HUES6 (cell line): ENCODE measurements around the gene PKD2L1.

Experiments used
- H3K27ac ChIP-seq: 2 replicates; pipeline ENCODE4 v1.7.0; 2013; ENCODE audit warnings: low read depth, mild to moderate bottlenecking, low read length, inconsistent platforms
- H3K27me3 ChIP-seq: 2 replicates; pipeline ENCODE4 v1.6.1; 2013; ENCODE audit warnings: low read length; ENCODE audit not compliant: control insufficient read depth, insufficient read depth
- H3K36me3 ChIP-seq: 2 replicates; pipeline ENCODE4 v1.6.1; 2013; ENCODE audit warnings: low read length; ENCODE audit not compliant: control insufficient read depth, insufficient read depth
- H3K4me1 ChIP-seq: 2 replicates; pipeline ENCODE4 v1.6.1; 2013; ENCODE audit warnings: low read length; ENCODE audit not compliant: control insufficient read depth, insufficient read depth
- H3K4me3 ChIP-seq: 2 replicates; pipeline ENCODE4 v1.5.1; 2013; ENCODE audit warnings: low read depth, low read length
- H3K9ac ChIP-seq: one replicate; pipeline ENCODE4 v1.6.1; 2013; ENCODE audit warnings: mild to moderate bottlenecking, low read length
- H3K9me3 ChIP-seq: 2 replicates; pipeline ENCODE4 v1.6.1; 2013; ENCODE audit warnings: low read depth, low read length; ENCODE audit not compliant: control insufficient read depth, insufficient read depth

Gene PKD2L1

DNA sequence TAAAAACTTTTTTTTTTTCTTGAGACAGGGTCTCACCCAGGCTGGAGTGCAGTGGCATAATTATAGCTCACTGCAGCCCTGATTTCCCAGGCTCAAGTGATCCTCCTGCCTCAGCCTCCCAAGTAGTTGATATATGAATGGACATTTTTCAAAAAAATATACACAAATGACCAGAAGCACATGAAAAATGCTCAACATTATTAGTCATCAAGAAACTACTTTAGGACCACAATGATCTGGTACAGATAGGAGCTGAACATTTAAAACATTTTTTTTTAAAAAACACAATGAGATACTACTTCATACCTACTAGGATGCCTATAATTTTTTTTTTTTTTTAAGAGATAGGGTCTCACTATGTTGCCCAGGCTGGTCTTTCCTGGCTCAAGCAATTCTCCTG lies 38.7 kb upstream of the PKD2L1 start:
- Histone ChIP-seq H3K36me3 (peaks cover 8% of the 10 kb centered on the region), H3K27me3 (no peaks in the 10 kb centered on the region), H3K9me3 (no peaks in the 10 kb centered on the region), H3K27ac (no peak overlapping the region), H3K9ac (no peak overlapping the region), H3K4me3 (no peak overlapping the region), H3K4me1 (peaks cover 38% of the 10 kb centered on the region)

GRCh38 chr10:100364735-100365391 lies 34.8 kb upstream of the PKD2L1 start:
- H3K9ac ChIP-seq = no peak overlapping the region
- 0 out of 2 replicates have a peak overlapping the region, but pooled peaks have one; percentile 27 for H3K27ac ChIP-seq
- H3K4me1 ChIP-seq = peaks cover 27% of the 10 kb centered on the region; the same call in 1 of the 2 replicates
- peaks cover 47% of the 10 kb centered on the region for H3K36me3 ChIP-seq
- no peaks in the 10 kb centered on the region for H3K27me3 ChIP-seq
- H3K4me3 ChIP-seq = no peak overlapping the region
- no peaks in the 10 kb centered on the region for H3K9me3 ChIP-seq

GRCh38 chr10:100364175-100364574 lies 34.1 kb upstream of the PKD2L1 start:
- H3K9me3 ChIP-seq = no peaks in the 10 kb centered on the region
- peak overlapping the region; percentile 27; the same call in 1 of the 2 replicates for H3K27ac ChIP-seq
- no peaks in the 10 kb centered on the region for H3K27me3 ChIP-seq
- H3K9ac ChIP-seq = no peak overlapping the region
- H3K36me3 ChIP-seq = peaks cover 54% of the 10 kb centered on the region
- H3K4me1 ChIP-seq = peaks cover 34% of the 10 kb centered on the region; the same call in 1 of the 2 replicates
- H3K4me3 ChIP-seq = no peak overlapping the region

GRCh38 chr10:100362570-100363496 lies 32.8 kb upstream of the PKD2L1 start:
- Histone ChIP-seq H3K27me3 (no peaks in the 10 kb centered on the region), H3K9me3 (no peaks in the 10 kb centered on the region), H3K27ac (no peak overlapping the region), H3K4me3 (no peak overlapping the region), H3K4me1 (peaks cover 38% of the 10 kb centered on the region), H3K36me3 (peaks cover 61% of the 10 kb centered on the region), H3K9ac (peak overlapping the region; percentile 38)

DNA sequence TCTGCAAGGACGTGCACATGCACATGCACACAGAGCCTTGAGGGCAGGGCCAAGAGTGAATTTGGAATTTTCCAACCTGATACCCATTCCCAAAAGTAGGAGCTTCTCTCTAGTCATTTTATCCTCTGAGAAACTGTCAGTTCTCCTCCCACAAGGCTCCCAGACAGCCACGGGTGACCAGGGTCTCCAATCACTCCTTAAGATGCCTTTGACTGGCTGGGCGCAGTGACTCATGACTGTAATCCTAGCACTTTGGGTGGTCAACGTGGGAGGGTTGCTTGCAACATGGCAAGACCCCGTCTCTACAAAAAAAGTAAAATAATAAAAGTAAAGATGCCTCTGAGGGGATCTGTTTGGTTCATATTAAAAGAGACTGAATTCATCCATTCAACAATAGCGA lies 30.2 kb upstream of the PKD2L1 start:
- Histone ChIP-seq H3K4me3 (no peak overlapping the region), H3K4me1 (peaks cover 45% of the 10 kb centered on the region), H3K36me3 (peaks cover 87% of the 10 kb centered on the region), H3K9ac (peak overlapping the region; percentile 41), H3K9me3 (no peaks in the 10 kb centered on the region), H3K27ac (peak overlapping the region; percentile 64; the same call in 1 of the 2 replicates), H3K27me3 (no peaks in the 10 kb centered on the region)

DNA sequence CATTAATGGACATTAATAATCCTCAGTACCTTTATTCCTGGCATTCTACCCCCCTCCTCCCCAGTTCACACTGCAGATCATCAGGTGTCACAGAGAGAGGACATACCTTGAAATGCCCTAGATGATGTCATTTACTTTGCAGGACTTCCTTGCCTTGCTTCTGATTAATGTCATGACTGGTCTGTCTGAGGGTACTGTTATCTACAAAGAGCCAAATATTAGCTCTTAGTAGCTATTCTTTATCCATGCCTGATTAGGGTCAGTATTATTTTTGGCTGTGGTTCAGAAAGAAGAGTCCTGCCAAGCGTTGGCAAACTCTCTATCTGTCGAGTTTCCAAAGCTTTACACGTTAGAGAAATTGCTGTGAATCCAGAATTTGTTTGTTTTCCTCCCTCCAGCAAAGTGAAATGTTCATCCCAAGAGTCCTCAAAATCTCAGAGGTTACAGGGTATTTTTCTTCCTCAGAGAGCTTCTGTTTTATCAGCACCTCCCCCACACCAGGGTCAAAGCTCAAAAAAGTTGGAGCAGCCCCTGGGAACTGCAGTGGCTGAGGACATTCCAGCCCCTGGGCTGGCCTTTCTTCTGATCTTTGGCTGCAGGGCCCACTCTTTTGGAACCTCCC lies 29.6 kb upstream of the PKD2L1 start:
- Histone ChIP-seq H3K27me3 (no peaks in the 10 kb centered on the region), H3K4me1 (peaks cover 39% of the 10 kb centered on the region), H3K9ac (peak overlapping the region; percentile 41), H3K27ac (peak overlapping the region; percentile 64; the same call in 1 of the 2 replicates), H3K36me3 (peaks cover 92% of the 10 kb centered on the region), H3K4me3 (peak overlapping the region; percentile 4; the same call in 1 of the 2 replicates), H3K9me3 (no peaks in the 10 kb centered on the region)

DNA sequence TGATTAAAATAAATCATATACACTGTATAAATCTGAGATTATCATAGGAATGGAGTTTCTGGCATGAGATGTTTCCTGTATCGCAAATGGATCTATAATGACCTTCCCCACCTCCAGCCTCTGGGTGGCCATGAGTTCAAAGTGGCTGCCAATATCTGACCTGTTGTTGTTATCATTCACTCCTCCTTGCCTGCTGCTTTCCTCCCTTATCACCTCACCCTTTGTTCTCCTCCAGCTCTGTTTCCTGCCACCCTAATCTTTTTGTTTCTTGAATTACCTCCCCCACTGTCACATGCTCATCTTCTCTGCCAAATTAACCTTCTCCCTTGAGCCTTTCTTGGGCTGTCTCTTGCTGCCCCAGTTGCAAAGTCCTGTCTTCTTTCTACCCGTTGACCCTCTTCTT lies 29.0 kb upstream of the PKD2L1 start:
- Histone ChIP-seq H3K27ac (peak overlapping the region; percentile 64; the same call in 1 of the 2 replicates), H3K4me3 (peak overlapping the region; percentile 4; the same call in 1 of the 2 replicates), H3K36me3 (peaks cover 93% of the 10 kb centered on the region), H3K4me1 (peaks cover 33% of the 10 kb centered on the region), H3K9ac (peak overlapping the region; percentile 41), H3K9me3 (no peaks in the 10 kb centered on the region), H3K27me3 (no peaks in the 10 kb centered on the region)

GRCh38 chr10:100357059-100357858 lies 27.2 kb upstream of the PKD2L1 start:
- Histone ChIP-seq H3K9ac (no peak overlapping the region), H3K27ac (no peak overlapping the region), H3K9me3 (no peaks in the 10 kb centered on the region), H3K27me3 (no peaks in the 10 kb centered on the region), H3K4me1 (peaks cover 28% of the 10 kb centered on the region), H3K36me3 (peaks cover 92% of the 10 kb centered on the region), H3K4me3 (no peak overlapping the region)

- Histone ChIP-seq H3K9me3 (no peaks in the 10 kb centered on the region), H3K4me3 (no peak overlapping the region), H3K36me3 (peaks cover 92% of the 10 kb centered on the region), H3K4me1 (peaks cover 28% of the 10 kb centered on the region), H3K27ac (no peak overlapping the region), H3K27me3 (no peaks in the 10 kb centered on the region), H3K9ac (no peak overlapping the region)
Observed at GRCh38 chr10:100356067-100357017, 26.3 kb upstream of the PKD2L1 start.
